Activated naive CD4-positive, alpha-beta T cell treated with anti-CD3 and anti-CD28 coated beads, Interleukin-2, amount 50 U/mL, for 24 hours (primary cell): ENCODE measurements around the gene MAST4.
A peak's percentile ranks its signal among the peaks of the same experiment; 100 is the strongest.
"Not testable (repeated sequence)": the region's sequence is repeated elsewhere in the genome, so short reads cannot be mapped to it uniquely, and the experiment has no call there.

ENCODE experiments used
- H3K27ac Mint-ChIP-seq: one replicate; pipeline ENCODE4 v1.8.0; 2021; ENCODE audit warnings: mild to moderate bottlenecking, mixed read lengths
- H3K27me3 Mint-ChIP-seq: one replicate; pipeline ENCODE4 v1.8.0; 2021; ENCODE audit warnings: mixed read lengths
- H3K36me3 Mint-ChIP-seq: one replicate; pipeline ENCODE4 v1.8.0; 2021; ENCODE audit warnings: mixed read lengths
- H3K4me1 Mint-ChIP-seq: one replicate; pipeline ENCODE4 v1.8.0; 2021; ENCODE audit warnings: mixed read lengths
- H3K4me3 Mint-ChIP-seq: one replicate; pipeline ENCODE4 v1.8.0; 2021; ENCODE audit warnings: mild to moderate bottlenecking, mixed read lengths
- H3K9me3 Mint-ChIP-seq: one replicate; pipeline ENCODE4 v1.8.0; 2021; ENCODE audit warnings: mixed read lengths

The MAST4 gene

GRCh38 chr5:67115246-67115645, 519.1 kb downstream of the MAST4 start:
- Mint-ChIP-seq H3K4me1 (no peaks in the 10 kb centered on the region), H3K36me3 (peaks cover 30% of the 10 kb centered on the region), H3K27ac (no peak overlapping the region), H3K9me3 (no peaks in the 10 kb centered on the region), H3K27me3 (no peaks in the 10 kb centered on the region), H3K4me3 (no peak overlapping the region)

GRCh38 chr5:67115817-67116216, 519.6 kb downstream of the MAST4 start:
- Mint-ChIP-seq H3K4me1 (no peaks in the 10 kb centered on the region), H3K4me3 (no peak overlapping the region), H3K36me3 (peaks cover 28% of the 10 kb centered on the region), H3K27me3 (no peaks in the 10 kb centered on the region), H3K9me3 (no peaks in the 10 kb centered on the region), H3K27ac (no peak overlapping the region)

- H3K9me3 Mint-ChIP-seq: no peaks in the 10 kb centered on the region
- H3K4me3 Mint-ChIP-seq: no peak overlapping the region
- no peaks in the 10 kb centered on the region for H3K27me3 Mint-ChIP-seq
- no peaks in the 10 kb centered on the region for H3K4me1 Mint-ChIP-seq
- peaks cover 24% of the 10 kb centered on the region for H3K36me3 Mint-ChIP-seq
- H3K27ac Mint-ChIP-seq: no peak overlapping the region
Measured at GRCh38 chr5:67118050-67118620, 521.9 kb downstream of the MAST4 start.

GRCh38 chr5:67119010-67119409, 522.8 kb downstream of the MAST4 start:
- H3K36me3 Mint-ChIP-seq: peaks cover 27% of the 10 kb centered on the region
- H3K27ac Mint-ChIP-seq: no peak overlapping the region
- no peak overlapping the region for H3K4me3 Mint-ChIP-seq
- no peaks in the 10 kb centered on the region for H3K4me1 Mint-ChIP-seq
- no peaks in the 10 kb centered on the region for H3K27me3 Mint-ChIP-seq
- H3K9me3 Mint-ChIP-seq: no peaks in the 10 kb centered on the region

GRCh38 chr5:67120032-67120431, 523.8 kb downstream of the MAST4 start:
- no peak overlapping the region for H3K4me3 Mint-ChIP-seq
- peaks cover 32% of the 10 kb centered on the region for H3K36me3 Mint-ChIP-seq
- no peaks in the 10 kb centered on the region for H3K27me3 Mint-ChIP-seq

GRCh38 chr5:67123819-67124218, 527.6 kb downstream of the MAST4 start:
- peaks cover 40% of the 10 kb centered on the region for H3K36me3 Mint-ChIP-seq

More at GRCh38 chr5:67120032-67120431, 523.8 kb downstream of the MAST4 start:
- Mint-ChIP-seq H3K4me1 (no peaks in the 10 kb centered on the region), H3K27ac (peak overlapping the region; percentile 69), H3K9me3 (no peaks in the 10 kb centered on the region)

DNA sequence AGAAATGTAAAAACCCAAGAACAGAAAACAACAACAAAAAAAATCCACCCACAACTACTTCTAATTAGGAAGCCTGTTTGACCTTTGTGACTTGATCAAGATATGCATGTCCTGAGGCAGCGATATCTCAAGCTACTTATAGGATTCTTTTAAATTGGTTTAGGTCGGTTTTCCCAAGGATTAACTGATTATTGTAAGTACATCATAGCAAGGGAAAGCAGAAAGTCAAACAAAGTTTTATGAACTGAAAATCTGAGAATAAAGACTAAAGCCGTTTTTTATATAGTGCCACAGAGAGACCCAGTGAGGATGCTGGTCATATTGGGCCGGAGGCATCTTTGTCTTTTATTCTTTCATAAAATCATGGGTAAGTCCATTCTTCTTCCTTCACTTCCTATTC, 528.4 kb downstream of the MAST4 start:
- Mint-ChIP-seq H3K27ac (no peak overlapping the region), H3K4me1 (peaks cover 6% of the 10 kb centered on the region), H3K4me3 (no peak overlapping the region), H3K27me3 (no peaks in the 10 kb centered on the region), H3K36me3 (peaks cover 36% of the 10 kb centered on the region), H3K9me3 (no peaks in the 10 kb centered on the region)

More at GRCh38 chr5:67123819-67124218, 527.6 kb downstream of the MAST4 start:
- no peak overlapping the region for H3K27ac Mint-ChIP-seq
- H3K27me3 Mint-ChIP-seq: no peaks in the 10 kb centered on the region
- no peaks in the 10 kb centered on the region for H3K9me3 Mint-ChIP-seq
- no peak overlapping the region for H3K4me3 Mint-ChIP-seq
- peaks cover 6% of the 10 kb centered on the region for H3K4me1 Mint-ChIP-seq

DNA sequence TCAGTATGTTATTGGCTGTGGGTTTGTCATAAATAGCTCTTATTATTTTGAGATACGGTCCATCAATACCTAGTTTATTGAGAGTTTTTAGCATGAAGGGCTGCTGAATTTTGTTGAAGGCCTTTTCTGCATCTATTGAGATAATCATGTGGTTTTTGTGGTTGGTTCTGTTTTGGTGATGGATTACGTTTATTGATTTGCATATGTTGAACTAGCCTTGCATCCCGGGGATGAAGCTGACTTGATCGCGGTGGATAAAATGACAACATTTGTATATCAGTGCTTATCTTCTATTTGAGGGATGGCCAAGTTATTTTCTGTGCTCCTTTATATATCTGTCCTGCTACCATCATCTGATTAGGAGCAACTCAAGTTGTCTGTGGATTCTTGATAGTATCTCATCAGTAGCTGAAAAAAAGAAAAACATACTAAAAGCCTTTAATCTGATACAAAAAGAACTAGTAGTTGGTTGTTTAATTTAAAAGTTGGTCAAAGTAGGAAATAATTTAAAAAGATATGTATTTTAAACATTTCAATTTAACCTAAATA, 531.2 kb downstream of the MAST4 start:
- not testable (repeated sequence) for H3K4me1 Mint-ChIP-seq, H3K27me3 Mint-ChIP-seq, H3K4me3 Mint-ChIP-seq, H3K27ac Mint-ChIP-seq, H3K9me3 Mint-ChIP-seq
- H3K36me3 Mint-ChIP-seq: peaks cover 35% of the 10 kb centered on the region

- no peaks in the 10 kb centered on the region for H3K27me3 Mint-ChIP-seq
- peaks cover 32% of the 10 kb centered on the region for H3K36me3 Mint-ChIP-seq
- peaks cover 6% of the 10 kb centered on the region for H3K4me1 Mint-ChIP-seq
- no peak overlapping the region for H3K4me3 Mint-ChIP-seq
- H3K27ac Mint-ChIP-seq: no peak overlapping the region
- no peaks in the 10 kb centered on the region for H3K9me3 Mint-ChIP-seq
Measured at GRCh38 chr5:67129768-67130167, 533.6 kb downstream of the MAST4 start.

DNA sequence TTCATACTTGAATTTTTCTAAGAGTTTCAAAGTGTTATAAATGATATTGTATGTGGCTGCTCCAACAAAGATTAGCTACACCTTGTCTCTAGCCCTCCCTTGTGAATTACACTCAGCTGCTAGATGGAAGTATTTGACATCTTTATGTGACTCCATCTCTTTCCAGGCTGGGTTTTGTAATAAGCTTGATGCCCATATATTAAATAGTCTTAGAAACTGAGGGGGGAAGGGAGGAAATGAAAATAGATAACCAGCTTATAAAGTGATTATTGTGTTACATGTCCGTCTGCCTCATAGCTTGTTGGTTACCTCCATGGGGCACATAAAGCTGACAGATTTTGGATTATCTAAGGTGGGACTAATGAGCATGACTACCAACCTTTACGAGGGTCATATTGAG, 537.0 kb downstream of the MAST4 start:
- no peak overlapping the region for H3K4me3 Mint-ChIP-seq
- H3K36me3 Mint-ChIP-seq: peaks cover 28% of the 10 kb centered on the region
- H3K27ac Mint-ChIP-seq: no peak overlapping the region
- H3K27me3 Mint-ChIP-seq: no peaks in the 10 kb centered on the region
- no peaks in the 10 kb centered on the region for H3K9me3 Mint-ChIP-seq
- no peaks in the 10 kb centered on the region for H3K4me1 Mint-ChIP-seq

DNA sequence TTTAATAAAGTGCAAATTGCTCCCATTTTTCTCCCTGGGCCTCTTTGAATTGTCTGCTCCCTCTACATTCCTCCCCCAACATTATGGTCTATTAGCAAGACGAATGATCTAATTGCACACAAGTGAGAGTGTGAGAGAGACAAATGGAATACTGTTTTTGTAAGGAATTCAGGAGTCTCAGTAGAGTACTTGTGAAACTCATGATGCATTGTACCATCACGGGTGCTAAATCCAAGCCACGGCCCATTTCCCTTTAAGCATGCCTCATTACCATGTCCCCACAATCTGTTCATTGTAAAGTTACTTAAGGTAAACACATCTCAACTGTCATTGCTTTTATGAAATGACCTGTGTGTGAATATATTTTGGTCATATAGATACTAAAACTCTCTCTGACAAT, 537.6 kb downstream of the MAST4 start:
- Mint-ChIP-seq H3K4me3 (no peak overlapping the region), H3K9me3 (no peaks in the 10 kb centered on the region), H3K27ac (no peak overlapping the region), H3K27me3 (no peaks in the 10 kb centered on the region), H3K36me3 (peaks cover 26% of the 10 kb centered on the region), H3K4me1 (no peaks in the 10 kb centered on the region)

GRCh38 chr5:67135381-67135984, 539.3 kb downstream of the MAST4 start:
- Mint-ChIP-seq H3K27ac (no peak overlapping the region), H3K36me3 (peaks cover 27% of the 10 kb centered on the region), H3K4me1 (no peaks in the 10 kb centered on the region), H3K4me3 (no peak overlapping the region), H3K27me3 (no peaks in the 10 kb centered on the region), H3K9me3 (no peaks in the 10 kb centered on the region)

DNA sequence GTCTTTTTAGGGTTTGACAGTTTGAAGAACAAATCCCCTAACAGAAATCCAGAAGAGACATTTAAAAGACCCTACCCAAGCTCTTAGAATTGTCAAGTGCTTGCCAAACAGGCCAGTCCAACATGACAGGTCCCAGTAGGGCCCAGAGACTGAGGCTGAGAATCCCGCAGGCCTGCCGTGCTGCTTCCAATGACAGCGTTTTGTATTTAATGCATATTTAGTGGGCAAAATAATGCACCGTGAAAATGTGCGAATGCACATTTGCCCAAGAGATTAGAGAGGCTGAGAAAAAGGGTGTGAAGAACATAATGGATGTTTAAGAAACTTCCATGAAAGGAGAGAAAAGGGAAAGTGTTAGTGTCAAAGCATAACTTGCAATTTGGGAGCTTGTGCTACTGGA, 542.8 kb downstream of the MAST4 start:
- Mint-ChIP-seq H3K9me3 (no peaks in the 10 kb centered on the region), H3K4me1 (no peaks in the 10 kb centered on the region), H3K27ac (no peak overlapping the region), H3K4me3 (no peak overlapping the region), H3K36me3 (peaks cover 34% of the 10 kb centered on the region), H3K27me3 (no peaks in the 10 kb centered on the region)

DNA sequence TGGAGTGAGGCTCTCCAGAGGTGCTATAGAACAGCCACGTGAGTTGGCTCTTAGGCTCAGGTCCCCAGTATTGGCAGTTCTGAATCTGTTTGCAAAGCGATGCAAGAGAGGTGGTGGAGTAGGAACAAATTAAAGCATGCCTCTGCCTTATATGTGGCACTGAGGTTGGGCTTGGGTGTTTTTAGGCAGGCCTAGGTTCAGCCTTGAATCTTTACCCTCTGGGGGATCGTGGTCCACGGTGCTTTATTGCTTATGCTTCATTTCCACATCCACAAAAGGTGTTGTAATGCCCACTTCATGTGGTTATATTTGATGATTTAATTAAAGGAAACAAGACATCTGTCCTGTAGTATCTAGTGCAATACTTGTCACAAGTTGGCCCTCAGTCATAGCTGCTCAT, 544.2 kb downstream of the MAST4 start:
- no peak overlapping the region for H3K4me3 Mint-ChIP-seq
- H3K36me3 Mint-ChIP-seq: peaks cover 34% of the 10 kb centered on the region
- H3K27me3 Mint-ChIP-seq: no peaks in the 10 kb centered on the region
- H3K4me1 Mint-ChIP-seq: no peaks in the 10 kb centered on the region
- no peaks in the 10 kb centered on the region for H3K9me3 Mint-ChIP-seq
- no peak overlapping the region for H3K27ac Mint-ChIP-seq

- no peaks in the 10 kb centered on the region for H3K9me3 Mint-ChIP-seq
- no peak overlapping the region for H3K27ac Mint-ChIP-seq
- H3K27me3 Mint-ChIP-seq: no peaks in the 10 kb centered on the region
- H3K4me3 Mint-ChIP-seq: no peak overlapping the region
- no peaks in the 10 kb centered on the region for H3K4me1 Mint-ChIP-seq
- H3K36me3 Mint-ChIP-seq: peaks cover 32% of the 10 kb centered on the region
Measured at GRCh38 chr5:67141644-67142043, 545.5 kb downstream of the MAST4 start.

DNA sequence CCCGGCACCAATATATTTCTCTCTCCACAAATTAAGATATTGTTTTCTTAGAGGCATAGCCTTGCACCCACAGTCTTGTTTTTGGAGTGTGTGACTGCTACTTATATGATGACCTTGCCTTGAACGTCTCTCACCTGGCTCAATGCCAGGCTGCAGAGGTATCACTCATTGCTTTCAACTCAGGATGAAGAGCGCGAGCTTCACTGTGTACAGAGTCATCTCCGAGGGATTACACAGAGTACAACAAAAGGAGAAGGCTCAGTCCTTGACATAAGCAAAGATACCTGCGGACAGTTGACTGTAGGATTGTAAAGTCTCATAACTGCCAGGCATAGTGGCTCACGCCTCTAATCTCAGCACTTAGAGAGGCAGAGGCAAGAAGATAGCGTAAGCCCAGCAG, 546.6 kb downstream of the MAST4 start:
- no peaks in the 10 kb centered on the region for H3K9me3 Mint-ChIP-seq
- no peak overlapping the region for H3K27ac Mint-ChIP-seq

GRCh38 chr5:67143549-67143948, 547.4 kb downstream of the MAST4 start:
- Mint-ChIP-seq H3K9me3 (no peaks in the 10 kb centered on the region), H3K4me3 (no peak overlapping the region), H3K27me3 (no peaks in the 10 kb centered on the region), H3K4me1 (no peaks in the 10 kb centered on the region), H3K27ac (no peak overlapping the region), H3K36me3 (peaks cover 33% of the 10 kb centered on the region)

More for the DNA sequence above, 546.6 kb downstream of the MAST4 start:
- Mint-ChIP-seq H3K4me1 (no peaks in the 10 kb centered on the region), H3K4me3 (no peak overlapping the region), H3K27me3 (no peaks in the 10 kb centered on the region), H3K36me3 (peaks cover 28% of the 10 kb centered on the region)
